Endothelial cell of umbilical vein (primary cell): ENCODE results near the gene CCDC15. TPM values are rescaled to one million over a fixed set of nuclear protein-coding genes. Genes with fewer than 3 reads are reported as not detected.

Experiments used
- BruUV-seq: library from RNA; stranded (reverse); fragments of 400-500 nt; replicated peaks from 2 replicates; lab custom pipeline; 2021; lab: Mats Ljungman, UMichigan
- CTCF ChIA-PET: fragments of 300-600, 350-600 bp; sonication (Branson Sonifier 250); formaldehyde crosslinking; loops from one replicate; lab custom pipeline; 2021; ENCODE audit warnings: antibody characterized with exemption, inconsistent platforms; lab: Charles Lee
- POLR2A ChIA-PET: fragments of 300-600, 350-600 bp; sonication (Branson Sonifier 250); formaldehyde crosslinking; loops from one replicate; lab custom pipeline; 2021; ENCODE audit warnings: antibody characterized with exemption, inconsistent platforms; lab: Charles Lee
- DNase-seq: peaks from one replicate; pipeline ENCODE4 v3.0.0-alpha.2; 2011; ENCODE audit warnings: low read depth, low spot score
- FAIRE-seq: peaks from 2 replicates; lab custom pipeline; 2011; peaks lifted over from hg19 to GRCh38; lab: Jason Lieb, UNC
- H2AFZ ChIP-seq: 2 replicates; pipeline ENCODE4 v1.6.0; 2012; ENCODE audit warnings: low read depth, low read length, control low read depth, inconsistent platforms
- H3K27ac ChIP-seq: 2 replicates; pipeline ENCODE4 v1.5.1; 2011; ENCODE audit warnings: low read depth, mild to moderate bottlenecking, control low read depth, low read length, moderate library complexity; ENCODE audit not compliant: insufficient read depth
- H3K27me3 ChIP-seq, 2 experiments: 2 replicates each; pipeline versions ENCODE4 v1.6.0 to v1.6.1; 2011; ENCODE audit warnings: low read length in 2 of 2, mixed read lengths in 1 of 2; ENCODE audit not compliant: control insufficient read depth in 2 of 2, insufficient read depth in 2 of 2
- H3K36me3 ChIP-seq, 2 experiments: 2 replicates in 1 of 2; 3 replicates in 1 of 2; pipeline ENCODE4 v1.5.1; 2011; ENCODE audit warnings: low read length in 2 of 2, mild to moderate bottlenecking in 1 of 2, moderate library complexity in 1 of 2; ENCODE audit not compliant: control insufficient read depth in 2 of 2, insufficient read depth in 2 of 2; ENCODE audit errors: extremely low read depth in 1 of 2
- H3K4me1 ChIP-seq: 3 replicates; pipeline ENCODE4 v1.5.1; 2011; ENCODE audit warnings: mild to moderate bottlenecking, low read length; ENCODE audit not compliant: control insufficient read depth, insufficient read depth; ENCODE audit errors: extremely low read depth
- H3K4me2 ChIP-seq: 2 replicates; pipeline ENCODE4 v1.6.1; 2011; ENCODE audit warnings: low read length, control low read depth, mixed read lengths; ENCODE audit not compliant: insufficient read depth
- H3K4me3 ChIP-seq, 3 experiments: fragments of 200-600 bp in 1 of 3; sonication (generic), shearing (Covaris generic) in 1 of 3; replicated peaks in 1 of 3; 2 replicates each; pipeline ENCODE4 v1.5.1; 2011 to 2016; ENCODE audit warnings: control low read depth in 3 of 3, low read length in 3 of 3, mild to moderate bottlenecking in 2 of 3, inconsistent platforms in 1 of 3, low read depth in 1 of 3, moderate library complexity in 1 of 3; ENCODE audit not compliant: insufficient read depth in 1 of 3
- H3K79me2 ChIP-seq: 2 replicates; pipeline ENCODE4 v1.6.0; 2012; ENCODE audit warnings: low read length, inconsistent platforms; ENCODE audit not compliant: control insufficient read depth, insufficient read depth
- H3K9ac ChIP-seq: replicated peaks from 2 replicates; pipeline ENCODE3; 2011; ENCODE audit warnings: low read length, control low read depth; ENCODE audit not compliant: insufficient read depth; ENCODE audit errors: extremely low read depth
- H3K9me1 ChIP-seq: replicated peaks from 3 replicates; pipeline ENCODE4 v1.6.0; 2011; ENCODE audit warnings: mild to moderate bottlenecking, low read length; ENCODE audit not compliant: control insufficient read depth, insufficient read depth; ENCODE audit errors: extremely low read depth
- H3K9me3 ChIP-seq: replicated peaks from 2 replicates; pipeline ENCODE4 v1.5.1; 2012; ENCODE audit warnings: low read length, inconsistent platforms; ENCODE audit not compliant: control insufficient read depth, insufficient read depth
- H4K20me1 ChIP-seq: replicated peaks from 2 replicates; pipeline ENCODE3; 2011; ENCODE audit warnings: mild to moderate bottlenecking, low read length; ENCODE audit not compliant: control insufficient read depth, insufficient read depth; ENCODE audit errors: extremely low read depth
- EZH2 ChIP-seq: IDR thresholded peaks from 2 replicates; pipeline ENCODE4 v1.6.1; 2012; ENCODE audit warnings: borderline replicate concordance, low read depth, mild to moderate bottlenecking, moderate library complexity, low read length, inconsistent platforms; ENCODE audit not compliant: severe bottlenecking
- FOS ChIP-seq: IDR thresholded peaks from 2 replicates; pipeline ENCODE4 v1.6.1; 2011; ENCODE audit warnings: mild to moderate bottlenecking, low read length, moderate library complexity, borderline replicate concordance; ENCODE audit not compliant: insufficient read depth
- JUN ChIP-seq: IDR thresholded peaks from 2 replicates; pipeline ENCODE4 v1.6.1; 2011; ENCODE audit warnings: borderline replicate concordance, low read depth; ENCODE audit not compliant: insufficient read length, insufficient read depth
- MAX ChIP-seq: IDR thresholded peaks from 2 replicates; pipeline ENCODE4 v1.6.1; 2011; ENCODE audit not compliant: insufficient read depth, insufficient read length
- MYC ChIP-seq: IDR thresholded peaks from one replicate; pipeline ENCODE4 v1.6.1; 2011; ENCODE audit warnings: mild to moderate bottlenecking, low read depth, low read length
- POLR2A ChIP-seq: IDR thresholded peaks from 2 replicates; pipeline ENCODE4 v1.6.1; 2012; ENCODE audit warnings: low read depth, mild to moderate bottlenecking, control low read depth, low read length
- POLR2AphosphoS5 ChIP-seq: IDR thresholded peaks from 2 replicates; pipeline ENCODE4 v1.6.1; 2012; ENCODE audit warnings: low read depth, mild to moderate bottlenecking, control low read depth, low read length, moderate library complexity; ENCODE audit not compliant: insufficient read depth
- dilution Hi-C: fragments of 300-500 bp; cut with MboI; formaldehyde crosslinking; loops from one replicate; pipeline ENCODE4 v1.15.0; 2019; ENCODE audit warnings: low sequenced_read_pairs; ENCODE audit not compliant: extremely low pct_ligation_motif_present
- intact Hi-C: fragments of 100-400 bp; cut with micrococcal nuclease; formaldehyde crosslinking; loops from one replicate; pipeline ENCODE4 v1.10.0; 2022
- polyA plus RNA-seq, 4 experiments: library from polyadenylated mRNA; depleted of rRNA in 3 of 4; stranded (reverse) in 3 of 4; unstranded in 1 of 4; fragments of >200 nt; gene quantifications; 2 replicates each; pipeline versions ENCODE4 v1.2.1 to v1.2.3, GENCODE V29; 2011 to 2012; ENCODE audit warnings: missing spikeins in 1 of 4
- total RNA-seq: library from RNA; stranded (reverse); gene quantifications from 2 replicates; pipeline ENCODE4 v1.2.3, GENCODE V29; 2021
- TF ChIP-seq, protein P1 (sequence below), 2 donors: IDR thresholded peaks; 1 replicate in 1 of 2; 2 replicates in 1 of 2; pipeline ENCODE4 v1.5.1; 2011; ENCODE audit warnings: low read length in 2 of 2, mild to moderate bottlenecking in 2 of 2, moderate library complexity in 2 of 2, control low read depth in 1 of 2, inconsistent platforms in 1 of 2, low read depth in 1 of 2; ENCODE audit not compliant: insufficient read depth in 1 of 2; ENCODE audit errors: extremely low read depth in 1 of 2

Gene CCDC15
- total and polyA plus RNA-seq, 2 donors (not counting 3 experiments of a cell fraction or from before 2014, with no cell fraction given) = 0.75 to 3.8 TPM

DNA sequence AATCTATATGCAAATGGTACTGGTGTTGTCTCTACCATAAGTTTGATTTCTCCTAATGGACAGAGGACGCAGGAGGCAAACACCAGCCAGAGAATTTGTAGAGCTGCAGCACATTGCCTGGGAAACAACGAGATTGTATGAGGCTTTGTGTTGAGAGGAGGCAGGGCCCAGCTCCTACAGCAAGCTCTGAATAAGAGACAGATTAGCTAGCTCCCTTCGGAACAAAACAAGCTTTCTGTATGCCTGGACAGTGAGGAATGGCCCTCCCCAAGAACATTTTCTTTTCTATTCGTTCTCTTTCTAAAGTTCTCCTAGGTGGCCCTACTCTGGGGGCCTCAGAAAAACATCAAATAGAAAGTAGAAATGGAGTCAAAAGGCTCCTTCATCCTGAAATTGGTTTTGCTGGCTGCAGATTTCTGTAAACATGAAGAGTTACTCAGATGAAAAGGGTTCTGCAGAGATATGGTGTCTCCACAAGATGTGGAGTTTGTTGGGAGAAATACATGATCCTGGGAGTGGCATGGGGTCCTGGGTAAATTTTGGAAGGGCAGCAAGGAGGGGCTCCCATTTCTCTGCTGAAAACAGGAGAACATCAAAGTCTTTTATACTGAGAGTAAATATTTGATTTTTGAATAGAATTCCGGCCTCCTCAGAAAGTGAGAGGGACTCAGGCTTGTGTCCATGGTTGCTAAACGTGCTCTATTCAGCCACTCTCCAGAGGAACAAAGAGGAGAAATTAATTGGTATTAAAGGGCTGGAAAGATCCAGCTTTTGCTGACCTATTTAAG lies 11.3 kb upstream of the CCDC15 start:
- dilution Hi-C loops = no loop called here
- no peak overlapping the region for H3K4me3 ChIP-seq
- H3K9ac ChIP-seq = no peak overlapping the region
- no peaks in the 10 kb centered on the region for H3K27me3 ChIP-seq
- DNase-seq = no peak
- no peak overlapping the region for H2AFZ ChIP-seq
- CTCF ChIA-PET = interaction anchor here (1.0 to 3.6 kb wide), 13 partner anchors 11 to 200 kb away, joined by 3 to 14 read pairs (median 4); partner anchors contain the start of gene CCDC15
- FAIRE-seq = no peak
- no peak overlapping the region for H3K27ac ChIP-seq
- H4K20me1 ChIP-seq = no peaks in the 10 kb centered on the region
- POLR2A ChIA-PET = interaction anchor here (1.3 to 2.0 kb wide), 2 partner anchors 11 to 44 kb away, joined by 3 to 6 read pairs; partner anchors contain the start of gene CCDC15
- no peaks in the 10 kb centered on the region for H3K79me2 ChIP-seq
- H3K4me1 ChIP-seq = no peaks in the 10 kb centered on the region
- no peaks in the 10 kb centered on the region for H3K36me3 ChIP-seq
- no peak for TF ChIP-seq MYC
- TF ChIP-seq JUN = no peak
- TF ChIP-seq POLR2AphosphoS5 = no peak
- no peak for TF ChIP-seq MAX
- no peak for TF ChIP-seq FOS
- TF ChIP-seq, protein P1, sequence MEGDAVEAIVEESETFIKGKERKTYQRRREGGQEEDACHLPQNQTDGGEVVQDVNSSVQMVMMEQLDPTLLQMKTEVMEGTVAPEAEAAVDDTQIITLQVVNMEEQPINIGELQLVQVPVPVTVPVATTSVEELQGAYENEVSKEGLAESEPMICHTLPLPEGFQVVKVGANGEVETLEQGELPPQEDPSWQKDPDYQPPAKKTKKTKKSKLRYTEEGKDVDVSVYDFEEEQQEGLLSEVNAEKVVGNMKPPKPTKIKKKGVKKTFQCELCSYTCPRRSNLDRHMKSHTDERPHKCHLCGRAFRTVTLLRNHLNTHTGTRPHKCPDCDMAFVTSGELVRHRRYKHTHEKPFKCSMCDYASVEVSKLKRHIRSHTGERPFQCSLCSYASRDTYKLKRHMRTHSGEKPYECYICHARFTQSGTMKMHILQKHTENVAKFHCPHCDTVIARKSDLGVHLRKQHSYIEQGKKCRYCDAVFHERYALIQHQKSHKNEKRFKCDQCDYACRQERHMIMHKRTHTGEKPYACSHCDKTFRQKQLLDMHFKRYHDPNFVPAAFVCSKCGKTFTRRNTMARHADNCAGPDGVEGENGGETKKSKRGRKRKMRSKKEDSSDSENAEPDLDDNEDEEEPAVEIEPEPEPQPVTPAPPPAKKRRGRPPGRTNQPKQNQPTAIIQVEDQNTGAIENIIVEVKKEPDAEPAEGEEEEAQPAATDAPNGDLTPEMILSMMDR (IDR thresholded peaks at IDR 0.05; ENCODE audit: extremely low read depth in 1 of 2, insufficient read depth in 1 of 2, low read depth in 1 of 2, low read length in 2 of 2) = no peak
- TF ChIP-seq POLR2A = no peak
- no peak for TF ChIP-seq EZH2
- intact Hi-C loops = no loop called here
- H3K9me3 ChIP-seq = no peaks in the 10 kb centered on the region
- BruUV-seq = no TSS peak
- H3K9me1 ChIP-seq = no peaks in the 10 kb centered on the region
- no peak overlapping the region for H3K4me2 ChIP-seq
